Thoracic aorta (tissue), 2 donors: ENCODE measurements around the gene URB1. TPM values are rescaled to one million over a fixed set of nuclear protein-coding genes. Genes with fewer than 3 reads are reported as not detected.
"Not testable (repeated sequence)": the region's sequence is repeated elsewhere in the genome, so short reads cannot be mapped to it uniquely, and the experiment has no call there.

ENCODE experiments used
- ATAC-seq: fragments of 150-250 bp; one replicate; pipeline ENCODE4 v1.8.0; 2017; ENCODE audit warnings: low read depth; ENCODE audit not compliant: insufficient number of reproducible peaks, low FRiP score
- DNase-seq: peaks from one replicate; pipeline ENCODE4 v3.0.0-alpha.2; 2020; ENCODE audit warnings: low spot score
- H3K27ac ChIP-seq, 2 donors: fragments of 200-600 bp; sonication (generic); 1 replicate in 1 of 2; 2 replicates in 1 of 2; pipeline ENCODE4 v1.5.1; 2016; ENCODE audit warnings: mild to moderate bottlenecking in 2 of 2, moderate library complexity in 2 of 2
- H3K27me3 ChIP-seq: fragments of 200-600 bp; sonication (generic); replicated peaks from 2 replicates; pipeline ENCODE4 v1.6.0; 2016; ENCODE audit warnings: mild to moderate bottlenecking; ENCODE audit not compliant: insufficient read depth
- H3K36me3 ChIP-seq: fragments of 200-600 bp; sonication (generic); one replicate; pipeline ENCODE4 v1.5.1; 2016
- H3K4me1 ChIP-seq, 2 donors: fragments of 200-600 bp; sonication (generic); 1 replicate in 1 of 2; 2 replicates in 1 of 2; pipeline versions ENCODE4 v1.5.1 to v1.6.0; 2016; ENCODE audit warnings: low read depth in 2 of 2, mild to moderate bottlenecking in 1 of 2; ENCODE audit not compliant: control insufficient read depth in 1 of 2
- H3K4me3 ChIP-seq: fragments of 200-600 bp; sonication (generic); 2 replicates; pipeline ENCODE4 v1.5.1; 2016; ENCODE audit warnings: mild to moderate bottlenecking
- H3K9me3 ChIP-seq: fragments of 200-600 bp; sonication (generic); 2 replicates; pipeline ENCODE4 v1.5.1; 2016
- total RNA-seq, 2 donors: library from RNA; depleted of rRNA; stranded (reverse); fragments of >200 nt; gene quantifications; one replicate each; pipeline versions ENCODE4 v1.1.0 to v1.2.3, GENCODE V29; 2016
- TF ChIP-seq, protein P1 (sequence below): fragments of 200-600 bp; sonication (generic); IDR thresholded peaks from one replicate; pipeline ENCODE4 v1.5.1; 2019; ENCODE audit warnings: antibody characterized with exemption

URB1 gene
- total RNA-seq, 2 donors from 2014 or later = 35.1 to 64.8 TPM

DNA sequence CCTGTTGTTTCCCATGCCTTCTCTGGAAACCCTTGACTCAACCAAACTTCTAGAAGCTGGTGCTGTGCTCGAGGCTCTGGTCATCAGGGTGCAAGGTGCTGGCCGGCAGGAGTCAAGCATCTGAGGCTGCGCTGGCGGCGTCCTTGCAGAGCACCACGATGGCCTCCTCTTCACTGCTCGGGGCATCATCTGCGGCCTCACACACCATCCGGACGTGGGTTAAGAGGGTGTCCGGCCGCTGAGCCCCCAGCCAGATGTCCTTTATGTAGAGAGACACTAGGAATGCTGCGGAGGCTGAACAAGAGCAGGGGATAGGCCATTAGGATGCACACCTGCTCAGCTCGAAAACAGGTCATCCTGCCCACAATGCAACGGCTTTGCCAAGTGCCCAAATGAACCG lies 78.0 kb downstream of the URB1 start:
- peaks cover 58% of the 10 kb centered on the region for H3K36me3 ChIP-seq
- DNase-seq (no peak), ATAC-seq (no peak)

DNA sequence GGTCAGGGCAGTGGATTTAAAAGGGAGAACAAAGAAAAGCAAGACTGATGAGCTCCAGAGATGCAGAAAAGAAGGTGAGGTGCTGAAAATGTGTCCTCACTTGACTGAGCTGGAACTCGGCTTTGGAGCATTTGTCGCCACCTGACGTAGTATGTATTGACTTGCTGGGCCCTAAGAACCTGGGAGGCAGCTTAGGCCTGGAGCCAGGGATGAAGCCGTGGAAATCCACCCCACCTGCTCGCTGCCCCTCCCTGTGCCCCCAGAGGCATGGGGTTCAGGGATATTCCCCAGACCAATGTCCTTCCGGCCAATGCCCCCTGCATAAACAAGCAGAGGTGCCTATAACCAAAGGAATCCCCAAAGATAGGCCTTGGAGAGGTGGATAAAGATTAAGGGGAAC lies 79.8 kb downstream of the URB1 start:
- TF ChIP-seq, protein P1, sequence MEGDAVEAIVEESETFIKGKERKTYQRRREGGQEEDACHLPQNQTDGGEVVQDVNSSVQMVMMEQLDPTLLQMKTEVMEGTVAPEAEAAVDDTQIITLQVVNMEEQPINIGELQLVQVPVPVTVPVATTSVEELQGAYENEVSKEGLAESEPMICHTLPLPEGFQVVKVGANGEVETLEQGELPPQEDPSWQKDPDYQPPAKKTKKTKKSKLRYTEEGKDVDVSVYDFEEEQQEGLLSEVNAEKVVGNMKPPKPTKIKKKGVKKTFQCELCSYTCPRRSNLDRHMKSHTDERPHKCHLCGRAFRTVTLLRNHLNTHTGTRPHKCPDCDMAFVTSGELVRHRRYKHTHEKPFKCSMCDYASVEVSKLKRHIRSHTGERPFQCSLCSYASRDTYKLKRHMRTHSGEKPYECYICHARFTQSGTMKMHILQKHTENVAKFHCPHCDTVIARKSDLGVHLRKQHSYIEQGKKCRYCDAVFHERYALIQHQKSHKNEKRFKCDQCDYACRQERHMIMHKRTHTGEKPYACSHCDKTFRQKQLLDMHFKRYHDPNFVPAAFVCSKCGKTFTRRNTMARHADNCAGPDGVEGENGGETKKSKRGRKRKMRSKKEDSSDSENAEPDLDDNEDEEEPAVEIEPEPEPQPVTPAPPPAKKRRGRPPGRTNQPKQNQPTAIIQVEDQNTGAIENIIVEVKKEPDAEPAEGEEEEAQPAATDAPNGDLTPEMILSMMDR = no peak
- DNase-seq (no peak), ATAC-seq (no peak)
- Histone ChIP-seq H3K4me3 (no peak overlapping the region), H3K9me3 (no peaks in the 10 kb centered on the region), H3K4me1 (no peaks in the 10 kb centered on the region), H3K27ac (no peak overlapping the region), H3K27me3 (no peaks in the 10 kb centered on the region), H3K36me3 (peaks cover 44% of the 10 kb centered on the region)

More for the DNA sequence above, 78.0 kb downstream of the URB1 start:
- no peak overlapping the region for H3K27ac ChIP-seq
- TF ChIP-seq, protein P1 = no peak
- H3K9me3 ChIP-seq = no peaks in the 10 kb centered on the region
- H3K27me3 ChIP-seq = no peaks in the 10 kb centered on the region
- H3K4me3 ChIP-seq = no peak overlapping the region
- H3K4me1 ChIP-seq = no peaks in the 10 kb centered on the region

DNA sequence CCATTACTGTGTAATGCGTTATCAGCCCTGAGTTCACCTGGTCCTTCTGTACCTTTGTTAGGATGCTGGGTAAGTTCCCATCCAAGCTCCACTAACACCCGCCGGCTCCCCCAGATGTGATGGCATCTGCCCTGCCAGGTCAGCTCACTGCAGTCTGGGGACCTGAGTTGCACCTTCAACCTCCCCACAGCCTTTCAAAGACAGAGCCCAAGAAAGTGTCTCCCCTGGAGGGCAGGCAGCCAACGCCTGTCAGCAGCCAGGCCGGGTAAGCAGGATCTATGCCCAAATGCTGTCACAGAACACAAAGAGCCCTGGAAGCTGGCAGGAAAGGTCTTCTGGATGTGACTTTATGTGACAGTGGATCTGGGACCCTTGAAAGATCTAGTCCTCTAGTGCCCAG lies 80.5 kb downstream of the URB1 start:
- ATAC-seq = no peak
- Histone ChIP-seq H3K27me3 (no peaks in the 10 kb centered on the region), H3K4me1 (no peaks in the 10 kb centered on the region), H3K27ac (no peak overlapping the region), H3K4me3 (no peak overlapping the region), H3K9me3 (no peaks in the 10 kb centered on the region), H3K36me3 (peaks cover 39% of the 10 kb centered on the region)
- DNase-seq = no peak
- TF ChIP-seq, protein P1 = no peak

DNA sequence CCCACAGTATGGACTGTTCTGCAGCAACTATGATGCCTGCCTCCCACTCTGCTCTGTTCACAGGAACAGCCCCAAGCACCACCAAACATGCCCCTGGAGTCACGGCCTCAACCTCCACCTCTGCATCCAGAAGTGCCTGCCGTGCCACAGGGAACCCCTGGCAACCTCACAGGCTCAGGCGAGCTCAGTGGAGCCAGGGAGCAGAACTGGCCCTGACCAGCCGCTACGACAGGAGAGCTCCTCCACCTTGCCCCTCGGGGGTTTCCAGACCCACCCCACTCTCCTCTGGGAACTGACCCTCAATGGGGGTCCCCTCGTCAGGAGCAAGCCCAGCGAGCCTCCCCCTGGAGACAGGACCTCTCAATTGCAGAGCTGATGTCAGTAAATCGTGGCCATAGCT lies 81.2 kb downstream of the URB1 start:
- TF ChIP-seq, protein P1 = no peak
- Histone ChIP-seq H3K36me3 (peaks cover 32% of the 10 kb centered on the region), H3K9me3 (no peaks in the 10 kb centered on the region), H3K27ac (no peak overlapping the region), H3K4me1 (no peaks in the 10 kb centered on the region), H3K27me3 (no peaks in the 10 kb centered on the region), H3K4me3 (no peak overlapping the region)
- ATAC-seq (no peak), DNase-seq (no peak)

DNA sequence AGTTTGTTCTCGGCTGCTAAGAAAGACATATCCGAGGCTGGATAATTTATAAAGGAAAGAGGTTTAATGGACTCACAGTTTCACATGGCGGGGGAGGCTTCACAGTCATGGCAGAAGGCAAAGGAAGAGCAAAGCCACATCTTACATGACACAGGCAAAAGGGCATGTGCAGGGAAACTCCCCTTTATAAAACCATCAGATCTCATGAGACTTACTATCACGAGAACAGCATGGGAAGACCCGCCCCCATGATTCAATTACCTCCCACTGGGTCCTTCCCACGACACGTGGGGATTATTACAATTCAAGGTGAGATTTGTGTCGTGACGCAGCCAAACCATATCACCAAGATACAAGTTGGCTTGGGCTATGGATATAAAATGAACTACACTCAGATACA lies 81.8 kb downstream of the URB1 start:
- peaks cover 25% of the 10 kb centered on the region for H3K36me3 ChIP-seq
- not testable (repeated sequence) for H3K27ac ChIP-seq, DNase-seq, H3K4me1 ChIP-seq, H3K4me3 ChIP-seq, H3K9me3 ChIP-seq, H3K27me3 ChIP-seq, ATAC-seq

DNA sequence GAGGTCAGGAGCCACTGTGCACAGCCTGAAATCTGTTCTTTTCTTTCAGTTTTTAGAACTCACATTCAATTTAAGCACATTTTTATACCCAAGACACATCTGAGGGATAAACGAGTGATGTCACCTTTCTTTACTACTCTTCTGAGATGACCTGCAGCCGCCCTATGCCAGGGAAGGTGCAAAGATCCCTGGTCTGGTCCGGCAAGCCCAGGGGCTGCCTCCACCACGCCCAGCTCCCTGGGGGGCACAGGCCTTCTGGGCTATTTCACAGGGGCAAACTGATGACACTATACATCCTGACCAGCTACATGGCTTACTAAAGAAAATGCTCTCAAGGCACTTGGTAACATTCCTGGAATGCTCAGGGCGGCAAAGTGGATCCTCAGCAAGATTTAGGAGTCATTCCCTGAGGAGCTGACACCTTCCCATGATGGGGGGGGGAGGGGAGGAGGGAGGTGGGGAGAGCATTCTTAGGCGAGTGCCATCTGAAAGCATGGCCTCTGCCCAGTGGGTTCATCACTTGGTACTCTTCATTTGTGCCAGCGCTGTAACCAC lies 82.8 kb downstream of the URB1 start:
- Histone ChIP-seq H3K36me3 (peaks cover 22% of the 10 kb centered on the region), H3K4me1 (no peaks in the 10 kb centered on the region), H3K4me3 (no peak overlapping the region), H3K27ac (no peak overlapping the region), H3K9me3 (no peaks in the 10 kb centered on the region), H3K27me3 (no peaks in the 10 kb centered on the region)
- TF ChIP-seq, protein P1 = no peak
- no peak for DNase-seq
- no peak for ATAC-seq
